ENCODE results near the gene PPP1R2C.

- TF ChIP-seq POLR2A (IDR thresholded peaks at IDR 0.05; ENCODE audit: low read depth, low read length) (no peak), POLR2AphosphoS5 (IDR thresholded peaks at IDR 0.05; ENCODE audit: low read depth, low read length) (no peak), PAX5 (IDR thresholded peaks at IDR 0.05; ENCODE audit: insufficient read depth, low read length, severe bottlenecking) (no peak)
These were observed 5.5 kb upstream of the PPP1R2C start for GRCh38 chrX:42783451-42783850.
